ENCODE measurements around the gene DDIT3. TPM values are rescaled to one million over a fixed set of nuclear protein-coding genes. Genes with fewer than 3 reads are reported as not detected.

The DDIT3 gene
- polyA plus RNA-seq, 10 donors, result 9.9 to 13.4 (median 11.4) TPM

- peak; percentile 98 to 99 (median 98) for DNase-seq
Observed at GRCh38 chr12:57487597-57488401, 32.5 kb downstream of the DDIT3 start, which contains the start of gene MARS1. Gene MARS1, plus strand, starts transcription at chr12:57488068. Its CDS starts 23 bp downstream, at chr12:57488091.

GRCh38 chr12:57487055-57487596 lies 33.2 kb downstream of the DDIT3 start:
- DNase-seq, result no peak

- no peak for DNase-seq
Observed at GRCh38 chr12:57485695-57486094, 34.6 kb downstream of the DDIT3 start.

- peak in 1 of 3 donors; percentile 45 for DNase-seq
Observed at GRCh38 chr12:57483466-57483865, 36.8 kb downstream of the DDIT3 start.

GRCh38 chr12:57481671-57482070 lies 38.6 kb downstream of the DDIT3 start:
- DNase-seq, result no peak

- DNase-seq, result no peak
Observed at GRCh38 chr12:57479376-57480115, 40.8 kb downstream of the DDIT3 start, which contains the start of gene ARHGAP9. Gene ARHGAP9, minus strand, starts transcription at chr12:57479866. Its CDS starts 460 bp downstream, at chr12:57479406.

- no peak for DNase-seq
Observed at GRCh38 chr12:57479043-57479375, 41.3 kb downstream of the DDIT3 start.

- DNase-seq, result no peak
Observed at GRCh38 chr12:57477710-57478681, 42.3 kb downstream of the DDIT3 start.

GRCh38 chr12:57476993-57477709 lies 43.2 kb downstream of the DDIT3 start:
- no peak for DNase-seq

GRCh38 chr12:57476162-57476992 lies 43.9 kb downstream of the DDIT3 start:
- DNase-seq, result no peak

GRCh38 chr12:57475271-57476161 lies 44.8 kb downstream of the DDIT3 start:
- peak in 1 of 3 donors; percentile 65 for DNase-seq

GRCh38 chr12:57474862-57475261 lies 45.5 kb downstream of the DDIT3 start:
- no peak for DNase-seq

- DNase-seq, result no peak
Observed at GRCh38 chr12:57474430-57474829, 45.9 kb downstream of the DDIT3 start.

- DNase-seq, result no peak
Observed at GRCh38 chr12:57473886-57474285, 46.4 kb downstream of the DDIT3 start.

- no peak for DNase-seq
Observed at GRCh38 chr12:57473392-57473791, 46.9 kb downstream of the DDIT3 start.

GRCh38 chr12:57472391-57472790 lies 47.9 kb downstream of the DDIT3 start:
- DNase-seq, result no peak

GRCh38 chr12:57471661-57472060 lies 48.7 kb downstream of the DDIT3 start:
- no peak for DNase-seq

GRCh38 chr12:57470970-57471656 lies 49.2 kb downstream of the DDIT3 start:
- DNase-seq, result no peak
